HuH-7 (cell line): Measurements from ENCODE around the gene KCND1.
A peak's percentile ranks its signal among the peaks of the same experiment; 100 is the strongest.

Experiments
- DNase-seq: peaks from one replicate; pipeline ENCODE4 v3.0.0; 2011; ENCODE audit warnings: low spot score

KCND1 gene

GRCh38 chrX:48974574-48974973, 2.9 kb upstream of the KCND1 start:
- no peak for DNase-seq

GRCh38 chrX:48974033-48974432, 2.4 kb upstream of the KCND1 start:
- no peak for DNase-seq

- DNase-seq = peak; percentile 81
Measured at GRCh38 chrX:48972220-48973164, 848 bp upstream of the KCND1 start.

- no peak for DNase-seq
Measured at GRCh38 chrX:48969471-48969870, 2.2 kb downstream of the KCND1 start.

GRCh38 chrX:48968377-48968776, 3.3 kb downstream of the KCND1 start:
- no peak for DNase-seq

GRCh38 chrX:48966796-48967579, 4.7 kb downstream of the KCND1 start:
- no peak for DNase-seq

GRCh38 chrX:48965959-48966358, 5.7 kb downstream of the KCND1 start:
- DNase-seq = no peak

- peak; percentile 60 for DNase-seq
Measured at GRCh38 chrX:48961585-48962091, 10.0 kb downstream of the KCND1 start.

- DNase-seq = no peak
Measured at GRCh38 chrX:48960291-48960690, 11.4 kb downstream of the KCND1 start.

- no peak for DNase-seq
Measured at GRCh38 chrX:48958635-48959094, 13.0 kb downstream of the KCND1 start.

- DNase-seq = peak; percentile 97
Measured at GRCh38 chrX:48957827-48958634, 13.6 kb downstream of the KCND1 start.

- peak; percentile 80 for DNase-seq
Measured at GRCh38 chrX:48957477-48957826, 14.2 kb downstream of the KCND1 start, which contains the start of gene OTUD5. Gene OTUD5, minus strand, starts transcription at chrX:48957607. Its CDS starts 37 bp downstream, at chrX:48957570.

- no peak for DNase-seq
Measured at GRCh38 chrX:48956728-48957414, 14.8 kb downstream of the KCND1 start.

- DNase-seq = no peak
Measured at GRCh38 chrX:48948589-48948988, 23.1 kb downstream of the KCND1 start.

GRCh38 chrX:48945517-48946348, 25.9 kb downstream of the KCND1 start:
- DNase-seq = peak; percentile 68

GRCh38 chrX:48942895-48943294, 28.7 kb downstream of the KCND1 start:
- DNase-seq = no peak

GRCh38 chrX:48940404-48940955, 31.2 kb downstream of the KCND1 start:
- DNase-seq = no peak

- no peak for DNase-seq
Measured at GRCh38 chrX:48939524-48940228, 32.0 kb downstream of the KCND1 start.

- DNase-seq = no peak
Measured at GRCh38 chrX:48938721-48939425, 32.8 kb downstream of the KCND1 start.
